Mesendoderm (in vitro differentiated cells): ENCODE results near the gene FOXP4.

Experiments used
- DNase-seq: peaks from one replicate; pipeline ENCODE4 v3.0.0; 2013
- H2AK5ac ChIP-seq: 2 replicates; pipeline ENCODE4 v1.6.1; 2013; ENCODE audit warnings: low read length, inconsistent platforms
- H2BK120ac ChIP-seq: 2 replicates; pipeline ENCODE4 v1.6.1; 2013; ENCODE audit warnings: low read depth, mild to moderate bottlenecking, low read length, moderate library complexity, mixed read lengths
- H2BK15ac ChIP-seq: replicated peaks from 2 replicates; pipeline ENCODE4 v1.6.1; 2013; ENCODE audit warnings: low read depth, mild to moderate bottlenecking, moderate library complexity
- H2BK5ac ChIP-seq: 2 replicates; pipeline ENCODE4 v1.6.1; 2013; ENCODE audit warnings: low read length, inconsistent platforms
- H3K18ac ChIP-seq: 2 replicates; pipeline ENCODE4 v1.6.1; 2013; ENCODE audit warnings: mild to moderate bottlenecking, low read length, mixed read lengths
- H3K23ac ChIP-seq: one replicate; pipeline ENCODE4 v1.6.1; 2013; ENCODE audit warnings: low read length
- H3K27ac ChIP-seq: 2 replicates; pipeline ENCODE4 v1.5.1; 2013; ENCODE audit warnings: low read depth, mild to moderate bottlenecking, inconsistent platforms, low read length, moderate library complexity
- H3K27me3 ChIP-seq: 2 replicates; pipeline ENCODE4 v1.6.1; 2013; ENCODE audit warnings: low read length, control low read depth, mild to moderate bottlenecking, inconsistent platforms; ENCODE audit not compliant: insufficient read depth, poor library complexity
- H3K36me3 ChIP-seq: 2 replicates; pipeline ENCODE4 v1.6.1; 2013; ENCODE audit warnings: low read length, inconsistent platforms; ENCODE audit not compliant: control insufficient read depth, insufficient read depth
- H3K4ac ChIP-seq: one replicate; pipeline ENCODE4 v1.6.1; 2013; ENCODE audit warnings: low read depth, mild to moderate bottlenecking, low read length, moderate library complexity
- H3K4me1 ChIP-seq: 2 replicates; pipeline ENCODE4 v1.6.1; 2013; ENCODE audit warnings: low read depth, low read length, inconsistent platforms; ENCODE audit not compliant: control insufficient read depth
- H3K4me2 ChIP-seq: 2 replicates; pipeline ENCODE4 v1.6.1; 2013; ENCODE audit warnings: low read length
- H3K4me3 ChIP-seq: 2 replicates; pipeline ENCODE4 v1.5.1; 2013; ENCODE audit warnings: mild to moderate bottlenecking, low read length
- H3K56ac ChIP-seq: one replicate; pipeline ENCODE4 v1.6.1; 2013; ENCODE audit warnings: low read length
- H3K79me1 ChIP-seq: 2 replicates; pipeline ENCODE4 v1.6.1; 2013; ENCODE audit warnings: low read length, inconsistent platforms
- H3K79me2 ChIP-seq: 2 replicates; pipeline ENCODE4 v1.6.1; 2013; ENCODE audit warnings: mild to moderate bottlenecking, low read length; ENCODE audit not compliant: control insufficient read depth, insufficient read depth
- H3K9ac ChIP-seq: 2 replicates; pipeline ENCODE4 v1.6.1; 2013; ENCODE audit warnings: low read length, inconsistent platforms
- H4K5ac ChIP-seq: one replicate; pipeline ENCODE4 v1.6.1; 2013; ENCODE audit warnings: low read length
- H4K8ac ChIP-seq: one replicate; pipeline ENCODE4 v1.6.1; 2013; ENCODE audit warnings: low read depth, mild to moderate bottlenecking, control low read depth, low read length, moderate library complexity
- WGBS: extraction: QIAGEN DNeasy Blood & Tissue Kit; methylation state at CpG from one replicate; pipeline ENCODE4 v1.1.7; 2013; ENCODE audit warnings: low lambda C conversion rate, missing lambda C conversion rate; ENCODE audit not compliant: insufficient coverage; ENCODE audit errors: extremely low coverage; 5-methylcytosine and 5-hydroxymethylcytosine counted together

FOXP4 gene

GRCh38 chr6:41583565-41583964 lies 37.4 kb downstream of the FOXP4 start:
- no peaks in the 10 kb centered on the region for H3K79me2 ChIP-seq
- no peak overlapping the region for H3K23ac ChIP-seq
- WGBS: no CpG with 5 or more reads among the region's 1 CpG
- H4K5ac ChIP-seq: no peak overlapping the region
- H3K9ac ChIP-seq: no peak overlapping the region
- no peak overlapping the region for H3K56ac ChIP-seq
- no peak overlapping the region for H3K4me3 ChIP-seq
- H3K27ac ChIP-seq: no peak overlapping the region
- H2AK5ac ChIP-seq: no peak overlapping the region
- no peak overlapping the region for H3K4ac ChIP-seq
- no peak overlapping the region for H2BK15ac ChIP-seq
- H3K4me2 ChIP-seq: no peak overlapping the region
- H3K4me1 ChIP-seq: peaks cover 7% of the 10 kb centered on the region
- no peak overlapping the region for H2BK120ac ChIP-seq
- no peak overlapping the region for H4K8ac ChIP-seq
- no peak overlapping the region for H3K18ac ChIP-seq
- no peaks in the 10 kb centered on the region for H3K27me3 ChIP-seq
- DNase-seq: no peak
- H2BK5ac ChIP-seq: no peak overlapping the region
- H3K79me1 ChIP-seq: peaks cover 2% of the 10 kb centered on the region
- no peaks in the 10 kb centered on the region for H3K36me3 ChIP-seq

GRCh38 chr6:41584205-41584604 lies 38.0 kb downstream of the FOXP4 start:
- Histone ChIP-seq H2BK5ac (no peak overlapping the region), H3K36me3 (no peaks in the 10 kb centered on the region), H3K79me1 (peaks cover 2% of the 10 kb centered on the region), H3K18ac (no peak overlapping the region), H4K8ac (no peak overlapping the region), H3K56ac (no peak overlapping the region), H3K23ac (no peak overlapping the region), H3K27ac (no peak overlapping the region), H2BK15ac (no peak overlapping the region), H3K27me3 (no peaks in the 10 kb centered on the region), H3K9ac (no peak overlapping the region), H2AK5ac (no peak overlapping the region), H3K4me1 (peaks cover 3% of the 10 kb centered on the region), H3K4me3 (no peak overlapping the region), H4K5ac (no peak overlapping the region), H3K4ac (no peak overlapping the region), H3K4me2 (no peak overlapping the region), H3K79me2 (no peaks in the 10 kb centered on the region), H2BK120ac (no peak overlapping the region)
- no CpG with 5 or more reads among the region's 6 CpGs for WGBS
- DNase-seq: no peak

- no peaks in the 10 kb centered on the region for H3K27me3 ChIP-seq
- H3K36me3 ChIP-seq: no peaks in the 10 kb centered on the region
- H2BK120ac ChIP-seq: no peak overlapping the region
- no peak overlapping the region for H2BK15ac ChIP-seq
- no peaks in the 10 kb centered on the region for H3K4me1 ChIP-seq
- H3K79me1 ChIP-seq: peaks cover 2% of the 10 kb centered on the region
- DNase-seq: peak; percentile 61
- H4K5ac ChIP-seq: no peak overlapping the region
- no peak overlapping the region for H3K27ac ChIP-seq
- H3K18ac ChIP-seq: no peak overlapping the region
- no CpG with 5 or more reads among the region's 11 CpGs for WGBS
- no peak overlapping the region for H3K9ac ChIP-seq
- H2BK5ac ChIP-seq: no peak overlapping the region
- no peak overlapping the region for H2AK5ac ChIP-seq
- no peak overlapping the region for H4K8ac ChIP-seq
- no peak overlapping the region for H3K4me2 ChIP-seq
- H3K23ac ChIP-seq: no peak overlapping the region
- H3K4me3 ChIP-seq: no peak overlapping the region
- no peaks in the 10 kb centered on the region for H3K79me2 ChIP-seq
- peak overlapping the region; percentile 34 for H3K56ac ChIP-seq
- H3K4ac ChIP-seq: no peak overlapping the region
Measured at GRCh38 chr6:41584668-41585205, 38.6 kb downstream of the FOXP4 start.

- Histone ChIP-seq H3K27ac (no peak overlapping the region), H3K79me2 (no peaks in the 10 kb centered on the region), H2BK5ac (no peak overlapping the region), H3K23ac (no peak overlapping the region), H2BK120ac (no peak overlapping the region), H3K9ac (no peak overlapping the region), H2AK5ac (no peak overlapping the region), H3K4me1 (no peaks in the 10 kb centered on the region), H3K56ac (no peak overlapping the region), H3K4me3 (no peak overlapping the region), H4K5ac (no peak overlapping the region), H2BK15ac (no peak overlapping the region), H3K18ac (no peak overlapping the region), H3K27me3 (no peaks in the 10 kb centered on the region), H3K4ac (no peak overlapping the region), H3K4me2 (no peak overlapping the region), H3K36me3 (peaks cover 1% of the 10 kb centered on the region), H3K79me1 (no peaks in the 10 kb centered on the region), H4K8ac (no peak overlapping the region)
- DNase-seq: no peak
- no CpG with 5 or more reads among the region's 9 CpGs for WGBS
Measured at GRCh38 chr6:41585605-41586004, 39.4 kb downstream of the FOXP4 start.

- Histone ChIP-seq H3K4me2 (no peak overlapping the region), H3K56ac (no peak overlapping the region), H3K9ac (no peak overlapping the region), H4K5ac (no peak overlapping the region), H2BK15ac (no peak overlapping the region), H3K23ac (no peak overlapping the region), H3K79me2 (no peaks in the 10 kb centered on the region), H3K79me1 (no peaks in the 10 kb centered on the region), H4K8ac (no peak overlapping the region), H3K27me3 (no peaks in the 10 kb centered on the region), H3K18ac (no peak overlapping the region), H2BK5ac (no peak overlapping the region), H3K4me1 (no peaks in the 10 kb centered on the region), H3K27ac (no peak overlapping the region), H3K36me3 (peaks cover 1% of the 10 kb centered on the region), H2BK120ac (no peak overlapping the region), H3K4me3 (no peak overlapping the region), H2AK5ac (no peak overlapping the region), H3K4ac (no peak overlapping the region)
- DNase-seq: no peak
- no CpG with 5 or more reads among the region's 28 CpGs for WGBS
Measured at GRCh38 chr6:41586252-41587007, 40.2 kb downstream of the FOXP4 start.
